Right cardiac atrium (tissue), 5 donors: Measurements from ENCODE around the gene MESP2. TPM values are rescaled to one million over a fixed set of nuclear protein-coding genes. Genes with fewer than 3 reads are reported as not detected.

Experiments used
- ATAC-seq, 2 donors: fragments of 200-7000 bp; cut with Tn5 transposase; one replicate each; pipeline versions ENCODE4 v1.8.0 to v1.9.1; 2020; ENCODE audit warnings: moderate library complexity in 2 of 2, mild to moderate bottlenecking in 1 of 2
- DNase-seq, 3 donors: peaks; one replicate each; pipeline ENCODE4 v3.0.0-alpha.2; 2020
- H3K27ac ChIP-seq: one replicate; pipeline ENCODE4 v1.5.1; 2013; ENCODE audit warnings: mild to moderate bottlenecking, low read length, control low read depth, moderate library complexity
- H3K27me3 ChIP-seq: one replicate; pipeline ENCODE4 v1.6.1; 2013; ENCODE audit not compliant: control insufficient read depth, insufficient read depth
- H3K4me1 ChIP-seq: one replicate; pipeline ENCODE4 v1.6.1; 2013; ENCODE audit warnings: low read length; ENCODE audit not compliant: control insufficient read depth, insufficient read depth
- H3K4me3 ChIP-seq: one replicate; pipeline ENCODE4 v1.5.1; 2013; ENCODE audit warnings: low read length, control low read depth
- H3K9me3 ChIP-seq: one replicate; pipeline ENCODE4 v1.6.1; 2013; ENCODE audit warnings: low read length; ENCODE audit not compliant: control insufficient read depth
- WGBS: extraction: QIAGEN DNeasy Blood & Tissue Kit; methylation state at CpG from one replicate; pipeline ENCODE4 v1.1.7; 2013; 5-methylcytosine and 5-hydroxymethylcytosine counted together
- intact Hi-C, 4 donors: fragments of 100-400 bp; cut with DNase I; formaldehyde crosslinking; loops; one replicate each; pipeline versions ENCODE4 v1.11.0 to v1.14.0; 2022 to 2023
- polyA plus RNA-seq: library from polyadenylated mRNA; stranded (reverse); fragments of 200-250 nt; gene quantifications from one replicate; pipeline ENCODE4 v1.2.3, GENCODE V29; 2013
- total RNA-seq, 4 donors: library from RNA; stranded (reverse); fragmentation: NEBNext Ultra II Directional; extraction: Animal tissue kit (Norgen Biotek cat#: 25700); gene quantifications; one replicate each; pipeline ENCODE4 v1.2.1, GENCODE V29; 2021
- donor health status: healthy with polysubstance abuse.
- donor health status: DM: no; HTN: yes; CAD: no.
- donor health status: DM: no; HTN: no; CAD: no.
- donor health status: DM: no; HTN: yes; CAD: no; lungs with severe emphysema.
- donor health status: DM: yes; HTN: yes; CAD: no.

MESP2 gene
- total and polyA plus RNA-seq, 5 donors, result 0.29 to 0.61 (median 0.32) TPM; not detected in 1

- Histone ChIP-seq H3K27ac (no peak overlapping the region), H3K27me3 (no peaks in the 10 kb centered on the region), H3K4me1 (no peaks in the 10 kb centered on the region), H3K4me3 (no peak overlapping the region), H3K9me3 (no peaks in the 10 kb centered on the region)
- no peak for ATAC-seq
- DNase-seq, result no peak
- intact Hi-C loops, result no loop called here
- 86% methylated on average over 8 of the region's 8 CpGs for WGBS
These were observed 17.8 kb upstream of the MESP2 start for GRCh38 chr15:89758283-89758682.

GRCh38 chr15:89758981-89759380 lies 17.2 kb upstream of the MESP2 start:
- Histone ChIP-seq H3K9me3 (no peaks in the 10 kb centered on the region), H3K4me1 (no peaks in the 10 kb centered on the region), H3K27me3 (no peaks in the 10 kb centered on the region), H3K4me3 (no peak overlapping the region), H3K27ac (no peak overlapping the region)
- DNase-seq (no peak), ATAC-seq (no peak)
- WGBS, result 86% methylated on average over 8 of the region's 8 CpGs
- intact Hi-C loops, result no loop called here

DNA sequence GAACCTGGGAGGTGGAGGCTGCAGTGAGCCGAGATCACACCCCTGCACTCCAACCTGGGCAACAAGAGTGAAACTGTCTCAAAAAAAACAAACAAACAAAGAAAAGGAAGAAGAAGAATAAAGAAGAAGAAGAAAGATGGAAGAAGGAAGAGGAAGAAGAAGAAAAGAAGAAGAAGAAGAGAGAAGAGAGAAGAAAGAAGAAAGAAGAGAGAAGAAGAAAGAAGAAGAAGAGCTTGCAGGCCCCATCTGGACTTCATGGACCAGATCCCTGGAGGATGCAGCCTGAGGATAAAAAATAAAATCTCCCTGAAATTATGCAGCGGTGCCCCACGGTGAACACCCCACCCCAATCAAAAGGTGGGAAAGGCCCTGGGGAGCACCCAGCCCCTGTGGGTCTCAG lies 16.3 kb upstream of the MESP2 start:
- Histone ChIP-seq H3K4me1 (no peaks in the 10 kb centered on the region), H3K4me3 (no peak overlapping the region), H3K27ac (no peak overlapping the region), H3K9me3 (no peaks in the 10 kb centered on the region), H3K27me3 (no peaks in the 10 kb centered on the region)
- no peak for ATAC-seq
- DNase-seq, result no peak
- intact Hi-C loops, result loop anchor here (2.0 to 10.0 kb wide), 5 partner anchors 65 to 325 kb away; no protein-coding TSS in a partner anchor
- 77% methylated on average over 3 of the region's 3 CpGs for WGBS

GRCh38 chr15:89760303-89761008 lies 15.7 kb upstream of the MESP2 start:
- DNase-seq (peak; percentile 79 to 94 (median 93)), ATAC-seq (peak; percentile 86 to 90)
- intact Hi-C loops, result loop anchor here (2.0 to 10.0 kb wide), 5 partner anchors 64 to 324 kb away; no protein-coding TSS in a partner anchor
- Histone ChIP-seq H3K27ac (no peak overlapping the region), H3K9me3 (no peaks in the 10 kb centered on the region), H3K27me3 (no peaks in the 10 kb centered on the region), H3K4me1 (no peaks in the 10 kb centered on the region), H3K4me3 (no peak overlapping the region)
- 30% methylated on average over 16 of the region's 16 CpGs for WGBS

DNA sequence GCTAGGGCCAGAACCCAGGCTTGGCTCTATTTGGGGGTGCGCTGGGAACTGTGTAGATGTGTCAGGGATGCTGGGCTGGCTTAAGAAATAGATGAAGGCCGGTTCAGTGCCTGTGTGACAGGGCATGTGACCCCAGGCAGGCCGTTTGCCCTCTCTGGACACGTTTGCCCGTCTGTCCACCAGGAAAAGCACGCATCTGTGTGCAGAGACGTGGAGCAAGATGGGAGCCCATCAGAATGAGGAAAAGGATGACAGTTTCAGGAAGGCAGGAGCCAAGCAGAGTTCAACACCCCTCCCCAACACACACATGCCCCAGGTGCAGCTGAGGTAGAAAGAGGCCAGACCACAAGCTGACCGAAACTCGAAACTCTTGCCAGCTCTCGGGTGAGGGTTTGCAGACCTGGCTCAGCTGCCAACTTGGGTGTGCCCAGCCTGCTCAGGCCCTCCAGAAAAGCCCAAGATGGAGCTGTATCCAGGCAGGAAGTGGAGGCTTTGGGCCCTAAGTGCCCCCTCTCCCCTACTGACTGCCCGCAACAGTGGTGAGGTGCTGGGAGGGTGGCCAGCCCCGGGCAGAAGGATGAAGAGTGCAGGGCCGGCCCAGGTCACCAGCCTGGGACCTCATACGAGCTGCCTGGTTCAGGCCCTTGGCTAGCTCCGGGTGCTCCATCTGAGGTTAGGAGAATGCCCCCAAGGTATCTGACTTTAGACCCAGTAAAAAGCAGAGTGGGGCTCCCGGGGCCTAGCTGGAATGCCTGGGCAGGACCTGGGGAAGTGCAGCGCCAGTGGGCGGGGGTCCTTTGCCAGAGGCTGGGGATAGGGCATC lies 14.9 kb upstream of the MESP2 start:
- no peak overlapping the region for H3K4me3 ChIP-seq
- DNase-seq, result no peak
- WGBS, result 74% methylated on average over 18 of the region's 18 CpGs
- no peak overlapping the region for H3K27ac ChIP-seq
- H3K27me3 ChIP-seq, result no peaks in the 10 kb centered on the region
- no peaks in the 10 kb centered on the region for H3K9me3 ChIP-seq
- H3K4me1 ChIP-seq, result no peaks in the 10 kb centered on the region
- ATAC-seq, result peak; percentile 8 to 24
- intact Hi-C loops, result loop anchor here (2.0 to 10.0 kb wide), 5 partner anchors 64 to 324 kb away; no protein-coding TSS in a partner anchor

- H3K4me3 ChIP-seq, result no peak overlapping the region
- no peaks in the 10 kb centered on the region for H3K9me3 ChIP-seq
- DNase-seq, result no peak
- no peak for ATAC-seq
- intact Hi-C loops, result loop anchor here (2.0 to 10.0 kb wide), 5 partner anchors 63 to 323 kb away; no protein-coding TSS in a partner anchor
- H3K4me1 ChIP-seq, result no peaks in the 10 kb centered on the region
- no peaks in the 10 kb centered on the region for H3K27me3 ChIP-seq
- no peak overlapping the region for H3K27ac ChIP-seq
- WGBS, result 85% methylated on average over 5 of the region's 5 CpGs
These were observed 14.2 kb upstream of the MESP2 start for GRCh38 chr15:89761929-89762328.

GRCh38 chr15:89765694-89766093 lies 10.4 kb upstream of the MESP2 start:
- DNase-seq, result no peak
- Histone ChIP-seq H3K4me1 (peaks cover 2% of the 10 kb centered on the region), H3K9me3 (no peaks in the 10 kb centered on the region), H3K4me3 (no peak overlapping the region), H3K27ac (no peak overlapping the region), H3K27me3 (no peaks in the 10 kb centered on the region)
- no peak for ATAC-seq
- intact Hi-C loops, result loop anchor here in 2 of 4 donors (10.0 kb wide), 2 partner anchors 59 to 319 kb away; no protein-coding TSS in a partner anchor
- WGBS, result 100% methylated on average over 1 of the region's 1 CpG

GRCh38 chr15:89766357-89767311 lies 9.5 kb upstream of the MESP2 start:
- H3K27ac ChIP-seq, result no peak overlapping the region
- no peak overlapping the region for H3K4me3 ChIP-seq
- ATAC-seq (peak; percentile 33 to 56), DNase-seq (no peak)
- intact Hi-C loops, result loop anchor here in 2 of 4 donors (10.0 kb wide), 2 partner anchors 58 to 318 kb away; no protein-coding TSS in a partner anchor
- H3K9me3 ChIP-seq, result no peaks in the 10 kb centered on the region
- 80% methylated on average over 16 of the region's 16 CpGs for WGBS
- no peaks in the 10 kb centered on the region for H3K27me3 ChIP-seq
- H3K4me1 ChIP-seq, result peaks cover 2% of the 10 kb centered on the region

DNA sequence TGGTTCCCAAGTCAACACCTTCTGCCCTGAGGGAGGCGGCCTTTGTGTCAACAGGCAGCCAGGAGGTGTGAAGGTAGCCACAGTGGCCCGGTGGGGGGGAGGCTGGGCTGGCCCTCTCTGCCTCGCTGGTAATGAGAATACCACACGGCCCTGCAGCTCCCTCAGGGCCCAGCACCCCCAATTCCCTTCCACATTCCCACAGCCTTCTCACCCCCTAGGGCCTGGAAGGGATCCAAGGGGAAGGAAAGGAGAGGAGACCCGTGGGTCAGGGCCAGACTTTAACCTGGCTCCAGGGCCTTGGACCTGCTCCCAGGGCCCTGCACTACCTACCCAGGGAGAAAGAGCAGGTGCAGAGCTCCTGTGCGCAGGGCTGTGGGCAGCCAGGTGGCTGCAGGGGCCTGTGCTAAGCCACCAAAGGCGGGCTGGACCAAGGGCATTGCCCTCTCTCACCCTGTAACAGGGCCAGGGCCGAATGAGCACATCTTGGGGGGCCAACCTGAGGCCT lies 8.7 kb upstream of the MESP2 start:
- H3K27me3 ChIP-seq, result no peaks in the 10 kb centered on the region
- ATAC-seq (peak; percentile 14 to 32), DNase-seq (peak in 1 of 3 donors; percentile 11)
- no peak overlapping the region for H3K27ac ChIP-seq
- H3K4me3 ChIP-seq, result no peak overlapping the region
- intact Hi-C loops, result loop anchor here in 2 of 4 donors (10.0 kb wide), 2 partner anchors 57 to 317 kb away; no protein-coding TSS in a partner anchor
- WGBS, result 73% methylated on average over 8 of the region's 8 CpGs
- H3K4me1 ChIP-seq, result peaks cover 2% of the 10 kb centered on the region
- no peaks in the 10 kb centered on the region for H3K9me3 ChIP-seq

DNA sequence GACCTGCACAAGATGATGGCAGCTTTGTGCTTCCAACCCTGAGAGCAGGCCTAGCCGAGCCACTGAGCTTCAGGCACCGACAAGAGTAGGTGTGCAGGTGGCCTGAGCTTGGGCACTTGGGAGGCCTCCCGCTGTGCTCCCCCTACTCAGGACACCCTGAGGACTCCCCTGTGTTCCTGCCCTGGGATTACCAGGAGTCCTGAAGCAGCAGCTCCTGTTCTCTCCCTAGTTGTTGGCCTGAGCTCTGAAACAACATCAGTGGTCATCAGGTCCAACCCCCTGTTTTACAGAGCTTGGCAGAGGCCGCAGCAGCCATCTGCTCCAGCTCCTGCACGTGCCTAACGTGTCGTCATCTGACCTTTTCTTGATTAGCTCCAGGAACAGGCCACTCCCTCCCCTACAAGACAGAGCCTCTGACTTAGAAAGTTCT lies 8.0 kb upstream of the MESP2 start:
- H3K9me3 ChIP-seq, result no peaks in the 10 kb centered on the region
- no peak overlapping the region for H3K27ac ChIP-seq
- H3K27me3 ChIP-seq, result no peaks in the 10 kb centered on the region
- peaks cover 2% of the 10 kb centered on the region for H3K4me1 ChIP-seq
- intact Hi-C loops, result loop anchor here in 2 of 4 donors (10.0 kb wide), 2 partner anchors 57 to 317 kb away; no protein-coding TSS in a partner anchor
- WGBS, result 52% methylated on average over 7 of the region's 7 CpGs
- peak; percentile 59 to 84 for ATAC-seq
- H3K4me3 ChIP-seq, result no peak overlapping the region
- peak in 2 of 3 donors; percentile 75 to 78 for DNase-seq
